GM21367 (cell line): Measurements from ENCODE around the gene SDSL.

Experiments
- ATAC-seq: cut with Tn5 transposase; IDR thresholded peaks from one replicate; pipeline ENCODE4 v1.9.1; 2021; ENCODE audit not compliant: unreplicated experiment

The SDSL gene

DNA sequence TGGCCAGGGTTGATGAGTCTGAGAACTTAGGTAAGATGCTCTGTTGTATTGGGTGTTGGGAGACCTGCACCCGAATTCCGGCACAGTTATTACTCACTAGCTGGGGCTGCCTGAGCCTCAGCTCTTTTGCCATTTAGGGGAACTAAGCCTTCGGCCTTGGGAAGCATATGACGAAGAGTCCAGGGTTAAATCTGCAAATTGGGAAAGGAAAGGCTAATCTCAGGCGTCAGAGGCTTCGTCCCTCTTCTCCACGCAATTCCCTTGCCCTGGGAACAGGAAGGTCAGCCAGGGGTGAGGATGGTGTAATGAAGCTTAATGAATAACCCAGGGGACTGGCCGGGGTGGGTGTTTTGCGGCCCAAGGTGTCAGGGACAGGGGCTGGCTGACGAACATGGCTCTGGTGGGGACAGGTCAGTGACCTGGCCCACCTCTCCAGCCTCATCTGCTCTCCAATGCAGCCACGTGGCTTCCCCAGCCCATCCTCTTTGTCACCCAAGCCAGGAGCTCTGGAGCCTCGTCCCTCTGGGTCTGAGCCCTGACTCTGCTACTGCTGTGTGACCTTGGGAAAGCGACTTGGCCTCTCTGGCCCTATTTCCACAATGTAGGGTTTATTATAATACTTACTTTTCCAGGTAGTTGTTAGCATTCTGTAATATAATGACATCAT is 3.8 kb upstream of the SDSL start:
- ATAC-seq: no peak

DNA sequence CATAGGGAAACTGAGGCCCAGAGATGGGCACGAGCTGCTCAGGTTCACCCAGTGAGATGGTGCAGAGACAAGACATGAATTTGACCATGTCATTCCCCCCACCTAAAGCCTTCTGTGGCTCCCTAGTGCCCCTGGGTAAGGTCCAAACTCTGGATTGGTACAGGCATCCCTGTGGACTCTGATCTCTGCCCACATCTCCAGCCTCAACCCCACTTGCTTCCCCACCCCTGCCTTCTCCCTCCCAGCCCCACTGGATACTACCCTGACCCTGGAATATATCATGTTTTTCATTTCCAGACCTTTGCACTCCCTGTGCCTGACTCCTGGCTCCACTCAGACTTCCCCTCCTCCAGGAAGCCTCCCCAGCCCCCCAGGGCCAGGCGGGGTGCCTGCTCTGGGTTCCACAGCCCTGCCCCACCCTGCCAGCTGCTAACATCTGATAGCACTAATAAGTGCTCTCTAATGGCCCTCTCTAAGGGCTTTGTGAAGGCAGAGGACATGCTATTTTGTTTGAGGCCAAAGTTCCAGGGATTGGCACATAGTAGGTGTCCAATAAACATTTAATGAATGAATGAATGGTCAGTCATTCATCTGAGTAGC is 1.1 kb upstream of the SDSL start:
- no peak for ATAC-seq

DNA sequence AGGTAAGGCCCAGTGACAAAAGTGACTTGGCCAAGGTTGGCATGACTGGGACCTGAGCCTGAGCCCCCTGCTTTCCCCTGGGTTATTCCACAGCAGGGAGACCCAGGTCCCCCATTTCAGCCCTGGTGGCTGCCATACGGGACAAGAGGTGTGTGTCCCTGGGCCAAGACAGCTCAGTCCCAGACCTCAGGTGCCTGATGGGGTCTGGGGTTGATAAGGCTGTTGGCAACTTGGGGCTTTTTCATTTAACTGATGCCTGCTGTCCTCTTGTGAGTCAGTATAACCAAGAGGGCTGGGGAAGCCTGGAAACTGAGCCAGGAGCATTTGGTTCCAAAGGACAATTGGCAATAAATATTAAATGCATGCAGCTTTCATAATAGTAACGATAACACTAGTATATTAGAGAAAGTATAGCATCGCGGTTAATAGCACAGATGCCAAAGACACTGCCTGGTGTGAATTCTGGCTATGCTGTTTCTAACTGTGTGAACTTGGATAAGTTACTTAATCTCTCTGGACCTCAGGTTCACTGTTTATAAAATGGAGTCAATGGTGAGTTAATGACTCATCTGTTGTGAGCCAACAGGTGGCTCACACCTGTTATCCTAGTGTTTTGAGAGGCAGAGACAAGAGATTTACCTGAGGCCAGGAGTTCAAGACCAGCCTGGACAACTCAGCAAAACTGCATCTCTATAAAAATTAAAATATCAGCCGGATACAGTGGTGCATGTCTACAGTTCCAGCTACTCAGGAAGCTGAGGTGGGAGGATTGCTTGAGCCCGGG is 898 bp downstream of the SDSL start:
- ATAC-seq: no peak

DNA sequence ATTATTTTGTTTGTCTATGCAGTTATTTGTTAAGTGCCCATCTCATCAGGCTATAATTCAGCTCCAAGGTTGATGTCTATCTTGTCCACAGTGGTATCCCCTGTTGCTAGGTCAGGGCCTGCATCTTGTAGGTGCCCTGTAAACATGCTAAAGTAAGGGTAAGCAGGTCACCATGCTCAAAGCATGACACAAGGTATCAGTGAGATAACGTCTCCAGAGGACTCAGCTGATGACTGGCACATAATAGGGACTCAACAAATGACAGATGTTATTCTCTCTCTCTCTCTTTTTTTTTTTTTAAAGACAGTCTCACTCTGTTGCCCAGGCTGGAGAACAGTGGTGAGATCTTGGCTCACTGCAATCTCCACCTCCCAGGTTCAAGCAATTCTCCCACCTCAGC is 2.3 kb downstream of the SDSL start:
- ATAC-seq: no peak

DNA sequence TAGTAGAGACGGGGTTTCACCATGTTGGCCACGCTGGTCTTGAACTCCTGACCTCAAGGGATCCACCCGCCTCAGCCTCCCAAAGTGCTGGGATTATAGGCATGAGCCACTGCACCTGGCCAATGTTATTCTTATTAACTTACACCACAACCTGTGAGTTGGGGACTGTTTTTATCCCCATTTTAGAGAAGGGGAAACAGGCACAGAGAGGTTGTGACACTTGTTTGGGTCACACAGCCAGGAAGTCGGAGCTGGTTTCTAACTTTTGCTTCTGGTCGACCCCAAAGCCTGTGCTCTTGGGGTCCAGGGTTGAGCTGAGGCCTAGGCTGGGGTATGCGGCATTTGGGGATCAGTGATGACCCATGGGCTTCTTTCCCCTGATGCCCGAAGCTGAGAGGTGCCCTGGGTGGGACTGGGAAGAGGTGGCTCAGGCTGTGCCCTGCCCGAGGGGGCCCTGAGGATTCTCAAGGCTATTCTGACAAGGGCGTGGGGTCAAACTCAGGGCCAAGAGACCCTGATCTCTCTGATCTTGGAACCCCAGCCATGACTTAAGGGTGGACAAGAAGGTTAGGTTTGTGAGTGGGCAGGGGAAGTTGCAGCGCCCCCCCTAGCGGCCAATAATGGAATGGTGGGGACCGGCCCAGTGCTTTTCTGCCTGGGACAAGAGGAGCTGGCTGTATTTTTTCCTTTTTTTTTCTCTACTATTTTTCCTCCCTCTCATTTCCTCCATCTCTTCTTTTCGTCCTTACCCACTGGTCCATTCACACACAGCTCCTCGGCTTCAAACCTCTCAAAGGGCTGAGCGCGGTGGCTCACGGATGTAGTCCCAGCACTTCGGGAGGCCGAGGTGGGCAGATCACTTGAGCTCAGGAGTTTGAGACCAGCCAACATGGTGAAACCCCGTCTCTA is 3.0 kb downstream of the SDSL start:
- no peak for ATAC-seq

DNA sequence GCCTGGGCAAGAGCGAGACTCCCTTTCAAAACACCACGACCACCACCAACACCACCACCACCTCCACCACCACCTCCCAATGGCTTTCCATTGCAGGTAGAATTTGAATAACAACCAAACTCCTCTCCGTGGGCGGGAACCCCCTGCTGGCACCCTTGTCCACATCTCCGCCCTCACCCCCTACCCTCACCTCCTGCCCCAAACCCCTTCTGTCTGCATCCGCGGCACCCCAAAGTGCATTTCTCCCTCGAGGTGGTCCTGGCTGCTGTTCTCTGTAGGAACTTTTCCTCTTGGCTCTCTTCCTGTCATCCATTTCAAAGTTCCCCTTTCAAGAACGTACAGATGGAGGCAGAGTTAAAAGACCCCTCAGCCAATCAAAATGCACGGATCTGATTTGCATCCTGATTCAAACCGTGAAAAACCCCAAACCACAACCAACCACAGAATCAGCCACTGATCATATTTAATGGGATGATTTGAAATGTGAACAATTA is 3.8 kb downstream of the SDSL start:
- no peak for ATAC-seq

DNA sequence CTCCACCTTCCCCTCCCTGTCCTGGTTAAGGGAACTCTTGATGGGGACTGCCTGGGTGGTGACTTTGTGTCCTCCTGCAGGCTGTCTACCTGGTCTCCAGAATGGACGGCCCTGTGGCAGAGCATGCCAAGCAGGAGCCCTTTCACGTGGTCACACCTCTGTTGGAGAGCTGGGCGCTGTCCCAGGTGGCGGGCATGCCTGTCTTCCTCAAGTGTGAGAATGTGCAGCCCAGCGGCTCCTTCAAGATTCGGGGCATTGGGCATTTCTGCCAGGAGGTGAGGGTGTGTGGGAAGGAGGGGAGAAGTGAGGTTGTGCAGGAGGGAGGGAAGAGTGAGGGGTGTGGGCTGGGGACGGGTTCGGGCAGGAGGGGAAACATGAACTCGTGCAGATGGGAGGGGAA is 5.7 kb downstream of the SDSL start:
- no peak for ATAC-seq

DNA sequence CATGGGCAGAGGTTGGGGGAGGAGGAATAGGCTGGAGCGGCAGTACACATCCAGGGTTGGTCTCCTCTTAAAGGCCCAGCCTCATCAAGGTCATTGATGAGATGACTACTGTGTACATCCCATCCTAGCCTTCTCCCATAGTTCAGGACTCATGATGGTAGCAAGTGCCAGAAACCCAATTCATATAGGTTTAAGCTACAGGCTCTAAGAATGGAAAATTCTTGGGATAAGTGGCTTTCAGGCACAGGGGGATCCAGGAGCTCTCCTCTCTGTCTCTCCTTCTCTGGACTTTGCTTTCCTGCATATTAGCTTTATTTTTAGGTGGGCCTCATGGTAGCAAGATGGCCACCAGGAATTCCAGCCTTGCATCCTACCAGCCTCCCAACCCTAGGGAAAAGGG is 6.3 kb downstream of the SDSL start:
- no peak for ATAC-seq

DNA sequence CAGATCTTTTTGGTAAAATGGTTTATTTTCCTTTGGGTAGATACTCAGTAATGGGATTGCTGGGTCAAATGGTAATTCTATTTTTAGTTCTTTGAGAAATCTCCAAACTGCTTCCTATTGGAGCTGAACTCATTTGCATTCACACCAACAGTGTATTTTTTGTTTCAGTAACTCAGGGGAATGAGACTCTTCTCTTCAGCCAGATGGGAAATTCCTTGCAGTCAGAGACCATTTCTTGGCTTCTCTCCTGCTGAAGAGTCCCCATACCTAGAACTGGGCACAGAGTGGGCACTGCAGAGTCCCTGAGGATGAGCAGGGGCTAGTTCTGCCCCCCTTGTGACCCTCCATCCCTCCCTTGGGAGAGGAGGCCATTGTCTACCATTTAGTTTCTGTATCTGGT is 10.8 kb downstream of the SDSL start:
- no peak for ATAC-seq

DNA sequence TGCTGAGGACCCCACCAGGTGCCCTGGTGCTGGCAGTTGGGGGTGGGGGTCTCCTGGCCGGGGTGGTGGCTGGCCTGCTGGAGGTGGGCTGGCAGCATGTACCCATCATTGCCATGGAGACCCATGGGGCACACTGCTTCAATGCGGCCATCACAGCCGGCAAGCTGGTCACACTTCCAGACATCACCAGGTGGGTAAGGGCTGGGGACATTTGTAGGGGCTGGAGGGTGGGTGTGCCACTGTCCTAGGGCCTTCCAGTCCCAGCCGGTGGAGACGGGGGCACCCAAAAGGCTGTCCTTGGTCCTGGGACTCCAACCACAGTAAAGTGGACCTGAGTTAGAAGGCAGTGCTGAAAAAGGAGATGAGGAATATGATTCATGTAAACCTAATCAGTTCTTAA is 13.2 kb downstream of the SDSL start:
- no peak for ATAC-seq

DNA sequence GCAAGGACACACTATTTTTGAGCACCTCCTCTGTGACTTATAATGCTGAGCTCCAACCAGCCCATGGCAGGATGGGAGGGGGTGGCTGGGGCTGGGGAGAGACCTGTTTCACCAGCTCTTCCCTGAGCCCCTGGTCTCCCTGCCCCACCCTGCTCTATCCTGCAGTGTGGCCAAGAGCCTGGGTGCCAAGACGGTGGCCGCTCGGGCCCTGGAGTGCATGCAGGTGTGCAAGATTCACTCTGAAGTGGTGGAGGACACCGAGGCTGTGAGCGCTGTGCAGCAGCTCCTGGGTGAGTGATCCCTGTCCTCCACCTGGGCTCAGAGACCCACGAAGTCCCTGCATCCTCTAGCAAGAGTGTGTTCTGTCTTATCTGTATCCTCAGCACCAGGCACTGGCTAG is 14.4 kb downstream of the SDSL start:
- ATAC-seq: no peak

DNA sequence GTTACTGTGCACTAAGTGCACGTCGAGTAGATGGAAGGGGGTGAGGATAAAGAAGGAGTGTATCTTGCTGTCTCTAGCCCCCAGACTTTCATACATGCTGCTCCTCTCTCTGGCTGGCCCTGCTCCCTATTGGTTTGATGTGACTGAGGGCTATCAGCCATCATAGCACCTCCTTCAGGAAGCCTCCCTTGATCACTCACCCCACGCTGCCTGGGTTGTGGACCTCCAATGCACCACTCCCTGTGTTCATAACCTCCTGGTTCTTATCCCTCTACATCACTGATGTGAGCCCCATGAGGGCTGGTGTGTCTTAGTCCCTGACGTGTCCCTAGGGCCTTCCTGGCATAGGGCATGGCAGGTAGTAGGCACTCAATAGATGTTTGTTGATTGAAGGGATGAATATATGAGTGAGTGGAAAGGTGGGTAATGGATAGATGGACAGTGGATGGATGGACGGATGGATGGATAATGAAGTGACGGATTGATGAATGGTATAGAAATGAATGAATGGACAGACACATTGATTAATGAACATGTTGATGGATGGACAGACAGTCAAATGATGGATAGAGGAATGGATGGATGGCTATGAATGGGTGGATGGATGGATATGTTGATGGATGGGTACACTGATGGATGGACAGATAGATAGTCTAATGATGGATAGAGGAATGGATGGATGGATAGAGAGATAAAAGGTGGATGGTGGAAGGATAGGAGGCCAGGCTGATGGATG is 15.0 kb downstream of the SDSL start:
- ATAC-seq: no peak

DNA sequence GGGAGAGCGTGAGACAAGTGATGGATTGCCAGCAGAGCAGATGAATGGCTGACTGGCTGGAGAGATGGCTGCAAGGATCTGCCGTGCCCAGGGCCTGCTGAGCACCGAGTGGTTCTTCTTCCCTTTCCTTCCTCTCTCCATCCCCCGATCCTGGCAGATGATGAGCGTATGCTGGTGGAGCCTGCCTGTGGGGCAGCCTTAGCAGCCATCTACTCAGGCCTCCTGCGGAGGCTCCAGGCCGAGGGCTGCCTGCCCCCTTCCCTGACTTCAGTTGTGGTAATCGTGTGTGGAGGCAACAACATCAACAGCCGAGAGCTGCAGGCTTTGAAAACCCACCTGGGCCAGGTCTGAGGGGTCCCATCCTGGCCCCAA is 15.5 kb downstream of the SDSL start:
- ATAC-seq: no peak

DNA sequence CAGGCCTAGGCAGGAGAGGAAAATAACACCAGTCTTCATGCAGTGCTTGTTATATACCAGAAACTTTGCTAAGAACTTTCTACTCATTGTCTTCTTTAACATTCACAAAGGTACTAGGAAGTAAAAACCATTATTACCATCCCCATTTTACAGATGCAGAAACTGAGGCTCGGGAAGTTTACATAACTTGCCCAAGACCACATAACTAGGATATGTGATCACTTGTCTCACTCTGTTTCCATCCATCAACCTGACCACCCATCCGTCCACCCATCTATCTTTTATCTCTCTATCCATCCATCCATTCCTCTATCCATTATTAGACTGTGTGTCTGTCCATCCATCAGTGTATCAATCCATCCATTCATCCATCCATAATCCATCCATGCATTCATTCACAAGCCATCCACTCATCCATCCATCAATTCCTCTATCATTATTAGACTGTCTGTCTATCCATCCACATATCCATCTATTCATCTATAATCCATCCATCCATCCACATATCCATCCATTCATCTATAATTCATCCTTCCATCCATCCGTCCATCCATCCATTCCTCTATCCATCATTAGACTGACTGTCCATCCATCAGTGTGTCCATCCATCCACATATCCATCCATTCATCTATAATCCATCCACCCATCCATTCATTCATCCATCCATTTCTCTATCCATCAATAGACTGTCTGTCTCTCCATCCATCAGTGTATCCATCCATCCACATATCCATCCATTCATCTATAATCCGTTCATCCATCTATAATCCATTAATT is 16.5 kb downstream of the SDSL start:
- no peak for ATAC-seq

DNA sequence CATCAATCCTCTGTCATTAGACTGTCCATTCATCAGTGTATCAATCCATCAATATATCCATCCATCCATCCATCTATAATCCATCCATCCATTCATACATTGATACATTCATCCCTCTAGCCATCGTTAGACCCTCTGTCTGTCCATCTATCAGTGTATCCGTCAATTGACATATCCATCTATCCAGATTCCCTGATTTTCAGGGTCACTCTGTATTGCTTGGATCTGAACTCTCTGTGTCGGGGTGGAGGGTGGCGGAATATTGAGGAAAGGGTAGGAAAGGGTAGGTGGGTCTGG is 17.1 kb downstream of the SDSL start:
- ATAC-seq: no peak

DNA sequence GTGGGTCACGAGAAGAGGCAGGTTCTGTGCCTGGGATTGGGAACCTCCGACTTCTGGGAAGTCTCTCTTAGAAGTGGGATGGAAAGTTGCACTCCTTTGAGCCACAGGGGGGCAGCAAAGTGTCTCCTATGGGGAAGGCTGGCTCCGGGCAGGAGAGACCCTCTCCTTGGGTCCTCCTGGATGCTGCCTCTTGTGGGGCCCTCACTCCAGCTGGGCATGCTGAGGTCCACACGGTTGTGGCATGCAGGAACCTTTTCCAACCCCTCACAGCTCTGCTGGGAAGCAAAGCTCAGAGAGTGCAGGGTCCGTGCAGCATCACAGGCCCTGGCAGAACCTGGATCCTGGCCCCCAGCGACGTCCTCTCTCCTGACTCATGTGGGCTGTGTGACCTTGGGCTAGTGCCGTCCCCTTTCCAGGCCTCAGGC is 17.4 kb downstream of the SDSL start:
- no peak for ATAC-seq

DNA sequence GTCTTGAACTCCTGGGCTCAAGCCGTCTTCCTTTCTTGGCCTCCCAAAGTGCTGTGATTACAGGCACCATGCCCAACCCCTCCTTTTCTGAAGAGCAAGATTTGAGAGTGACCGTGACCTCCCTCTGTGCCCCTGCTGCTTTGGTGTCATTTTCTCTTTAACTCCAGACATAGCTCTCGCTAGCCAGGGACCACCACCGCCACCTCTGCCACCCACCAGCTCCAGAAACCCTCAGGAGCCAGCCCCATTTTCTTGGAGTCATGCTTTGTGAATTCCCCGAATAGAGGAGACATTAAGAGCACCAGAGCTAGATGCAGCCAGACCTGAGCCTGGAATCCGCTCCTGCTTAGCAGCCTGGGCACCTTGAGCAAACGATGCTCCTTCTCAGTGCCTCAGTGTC is 18.2 kb downstream of the SDSL start:
- no peak for ATAC-seq

DNA sequence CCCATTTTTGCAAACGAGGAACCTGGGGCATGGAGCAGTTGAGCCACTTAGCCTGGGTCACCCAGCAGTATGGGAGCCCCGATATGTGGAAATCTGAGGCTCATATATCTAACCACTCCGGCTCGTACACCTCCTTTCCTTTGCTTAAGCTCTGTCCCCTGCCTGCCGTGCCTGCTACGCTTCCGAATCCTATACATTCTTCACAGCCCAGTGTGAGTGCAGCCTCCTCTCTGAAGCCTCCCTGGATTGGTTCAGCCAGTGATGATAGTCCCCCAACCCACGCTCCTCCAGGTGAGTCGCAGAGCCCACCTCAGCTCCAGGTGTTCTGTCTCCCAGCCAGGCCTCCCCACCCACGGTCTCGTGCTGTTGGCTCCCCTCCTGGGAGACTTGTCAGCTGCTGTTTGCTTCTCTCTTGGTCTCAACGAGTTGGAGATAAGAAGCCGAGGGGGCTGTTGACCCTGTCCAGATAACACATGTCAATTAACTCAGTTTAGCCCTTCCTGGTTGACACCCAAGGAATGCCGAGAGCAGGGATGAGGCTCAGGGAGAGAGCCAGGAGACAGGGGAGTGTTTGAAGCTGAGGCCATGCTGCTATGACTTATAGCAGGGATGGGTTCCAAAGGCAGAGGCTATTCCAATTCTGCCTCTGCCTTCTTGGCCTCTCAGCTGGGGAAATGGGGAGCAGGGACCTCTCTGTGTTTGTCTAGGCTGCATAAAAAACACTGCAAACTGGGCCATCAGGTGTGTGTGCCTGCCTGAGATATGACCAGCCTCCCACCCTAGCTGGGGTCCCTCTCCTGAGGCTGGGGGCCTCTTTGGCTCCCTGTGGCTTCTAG is 19.0 kb downstream of the SDSL start:
- no peak for ATAC-seq

DNA sequence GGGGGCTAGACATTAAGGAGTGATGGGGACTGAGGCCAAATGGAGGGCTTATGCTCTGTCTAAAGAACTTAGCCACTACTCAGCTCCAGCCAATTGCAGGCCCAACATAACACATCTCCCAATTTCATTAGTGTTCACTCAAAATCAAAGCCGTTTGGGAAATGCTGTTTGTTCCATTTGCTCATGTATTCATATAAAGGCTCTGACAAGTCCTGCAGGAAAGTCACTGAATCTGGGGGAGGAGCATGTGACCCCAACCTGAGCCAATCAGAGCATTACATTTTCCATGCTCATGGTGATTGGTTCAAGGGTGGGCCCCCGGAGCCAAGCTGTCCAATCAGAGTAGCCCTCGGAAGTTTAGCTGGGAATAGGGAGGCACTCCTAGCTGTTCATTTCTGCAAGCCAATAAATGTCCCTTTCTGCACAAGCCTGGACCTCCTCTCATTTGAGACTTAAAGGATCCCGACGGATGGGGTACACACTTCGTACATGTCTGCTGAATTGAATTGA is 20.9 kb downstream of the SDSL start:
- ATAC-seq: no peak
